CD4-positive, alpha-beta T cell treated with Interleukin-12 subunit alpha and Interleukin-12 subunit beta, for 1 hour (primary cell): Measurements from ENCODE around the gene GLP2R.
"Not testable (repeated sequence)": the region's sequence is repeated elsewhere in the genome, so short reads cannot be mapped to it uniquely, and the experiment has no call there.

Experiments
- DNase-seq: peaks from one replicate; pipeline ENCODE4 v3.0.0-alpha.2; 2020

Gene GLP2R

DNA sequence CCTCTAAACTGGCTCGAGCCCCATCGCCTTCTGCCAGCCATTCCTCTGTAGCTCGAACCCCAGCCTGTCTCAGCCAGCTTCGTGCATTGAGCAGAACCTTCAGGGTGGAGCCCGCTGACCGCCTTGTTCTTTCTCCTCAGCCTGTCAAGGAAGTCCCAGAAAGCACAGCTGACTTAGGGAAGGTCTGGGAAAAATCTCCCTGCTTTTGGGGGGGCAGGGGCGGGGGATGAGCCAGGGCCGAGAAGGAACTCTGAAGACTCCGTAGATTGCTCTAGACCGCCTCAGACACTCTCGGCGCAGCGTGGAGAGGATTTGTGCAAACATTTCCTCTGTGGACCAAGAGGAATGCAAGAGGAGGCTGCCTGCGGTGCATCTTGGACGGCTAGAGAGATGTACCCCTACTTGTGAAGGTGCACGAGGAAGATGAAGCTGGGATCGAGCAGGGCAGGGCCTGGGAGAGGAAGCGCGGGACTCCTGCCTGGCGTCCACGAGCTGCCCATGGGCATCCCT is at the start of gene GLP2R:
GLP2R (plus strand) TSS at position 284 of the 510 bp plus-strand sequence; CDS start at position 424, 140 bp downstream.
- DNase-seq, result no peak

DNA sequence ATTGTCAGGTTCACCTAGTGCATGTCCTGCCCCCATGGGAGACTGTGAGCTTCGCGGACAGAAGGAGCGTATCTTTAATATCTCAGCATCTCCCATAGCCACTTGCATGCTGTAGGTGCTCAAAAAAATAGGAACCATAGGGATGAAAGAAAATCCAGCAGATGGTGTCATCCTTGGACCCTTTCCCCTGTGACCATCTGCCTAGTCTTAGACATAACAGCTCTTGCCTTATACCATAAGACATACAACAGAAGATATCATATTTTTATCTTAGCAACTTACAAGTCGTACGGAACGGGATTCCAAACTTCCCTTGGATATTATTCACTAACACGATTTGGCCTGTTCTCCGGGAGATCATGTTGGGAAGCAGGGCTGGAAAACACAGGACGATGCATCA is 48.8 kb upstream of the GLP2R start:
- no peak for DNase-seq

DNA sequence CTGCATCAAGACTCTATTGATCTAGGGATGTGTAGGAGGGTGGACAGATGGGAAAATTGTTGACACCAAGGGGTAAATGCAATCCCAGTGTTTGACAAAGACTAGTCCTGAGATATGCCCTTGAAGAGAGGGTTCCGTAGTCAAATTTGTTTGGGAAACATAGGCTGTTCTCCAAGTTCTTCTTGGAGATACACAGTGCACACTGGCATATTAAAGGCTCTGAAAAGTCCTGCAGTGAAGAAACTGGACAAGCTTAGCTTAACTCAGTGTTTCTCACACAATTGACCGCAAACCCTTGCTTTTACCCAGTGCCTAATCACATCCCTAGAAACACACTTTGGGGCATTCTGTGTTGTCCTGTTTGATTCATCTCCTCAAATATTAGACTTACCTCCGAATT is 45.2 kb upstream of the GLP2R start:
- no peak for DNase-seq

DNA sequence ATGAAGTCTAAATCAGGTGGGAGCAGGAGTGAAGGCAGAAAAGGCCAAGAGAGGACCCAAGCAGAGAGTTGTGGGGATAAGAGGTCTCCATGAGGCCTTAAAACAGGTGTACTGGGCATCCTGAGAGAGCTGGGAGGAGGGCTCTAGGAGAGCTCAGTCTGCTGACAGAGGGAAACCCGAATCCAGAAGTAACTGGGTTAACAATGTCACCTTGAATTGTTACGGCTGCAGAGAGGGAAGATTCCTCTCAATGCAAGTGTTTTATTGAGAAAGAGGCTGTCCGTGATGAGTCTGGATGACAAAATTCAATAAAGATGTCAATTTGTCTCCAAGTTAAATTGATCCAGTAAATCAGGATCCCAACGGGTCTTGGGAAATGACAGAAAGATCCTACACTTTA is 42.7 kb upstream of the GLP2R start:
- DNase-seq, result no peak

DNA sequence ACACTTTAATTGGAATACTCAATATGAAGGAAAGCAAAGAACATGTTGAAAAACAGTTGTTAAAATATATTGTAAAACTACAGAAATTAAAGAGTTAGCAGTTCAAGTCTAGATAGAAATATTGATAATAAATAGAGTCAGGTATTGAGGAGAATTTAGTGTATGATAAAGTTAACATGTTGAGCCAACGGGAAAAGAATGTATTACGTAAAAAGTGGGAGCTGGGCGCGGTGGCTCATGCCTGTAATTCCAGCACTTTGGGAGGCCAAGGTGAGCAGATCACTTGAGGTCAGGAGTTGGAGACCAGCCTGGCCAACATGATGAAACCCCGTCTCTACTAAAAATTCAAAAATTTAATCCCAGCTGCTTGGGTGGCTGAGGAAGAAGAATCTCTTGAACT is 42.3 kb upstream of the GLP2R start:
- DNase-seq, result not testable (repeated sequence)

GRCh38 chr17:9784544-9784943 is 41.2 kb upstream of the GLP2R start:
- DNase-seq, result no peak

GRCh38 chr17:9788601-9789000 is 37.1 kb upstream of the GLP2R start:
- DNase-seq, result no peak

GRCh38 chr17:9790316-9790715 is 35.4 kb upstream of the GLP2R start:
- no peak for DNase-seq

GRCh38 chr17:9790889-9791876 is 34.5 kb upstream of the GLP2R start, which contains the start of gene DHRS7C:
Gene DHRS7C, minus strand, starts transcription at chr17:9791592. Its CDS starts 308 bp downstream, at chr17:9791284.
- DNase-seq, result no peak

- DNase-seq, result no peak
Measured at GRCh38 chr17:9792181-9792840, 33.4 kb upstream of the GLP2R start.

DNA sequence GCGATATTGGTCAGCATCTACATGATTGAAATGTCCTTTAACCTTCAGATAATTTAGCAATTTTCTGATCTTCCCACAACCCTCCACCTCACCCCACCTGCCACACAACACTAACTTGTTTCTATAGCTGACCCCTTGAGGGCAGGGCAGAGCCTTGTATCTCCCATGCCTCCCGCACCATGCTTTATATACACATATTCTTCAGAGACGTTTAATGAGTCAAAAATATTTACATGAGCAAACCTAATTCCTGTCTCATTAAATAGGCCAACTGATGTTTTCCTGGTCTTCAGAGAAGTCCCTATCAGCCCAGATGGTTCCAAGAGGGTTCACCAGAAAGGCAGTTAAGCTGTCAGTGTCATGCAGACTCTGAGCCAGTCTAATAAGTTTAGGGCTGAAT is 27.7 kb upstream of the GLP2R start:
- DNase-seq, result no peak

DNA sequence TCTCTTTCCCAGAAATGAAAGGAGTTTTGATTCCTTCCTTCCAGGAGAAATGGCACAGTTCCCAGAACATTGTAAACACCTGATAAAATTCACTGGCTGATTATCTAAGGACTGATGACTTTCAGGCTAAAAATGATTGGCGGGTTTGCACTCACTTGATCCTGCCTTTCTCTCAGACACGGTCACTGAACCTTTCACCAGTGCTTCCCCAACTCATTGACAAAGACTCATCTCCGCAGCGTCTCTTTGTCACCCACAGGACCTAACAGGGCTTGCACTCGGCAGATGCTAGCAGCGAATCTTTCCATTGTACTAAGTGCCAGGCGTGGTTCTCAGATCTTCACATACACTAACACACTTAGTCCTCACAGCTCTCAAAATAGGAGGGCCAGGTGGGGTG is 27.0 kb upstream of the GLP2R start:
- DNase-seq, result no peak

GRCh38 chr17:9801505-9801904 is 24.2 kb upstream of the GLP2R start:
- no peak for DNase-seq

GRCh38 chr17:9802294-9802693 is 23.4 kb upstream of the GLP2R start:
- DNase-seq, result no peak

GRCh38 chr17:9802697-9803096 is 23.0 kb upstream of the GLP2R start:
- no peak for DNase-seq

DNA sequence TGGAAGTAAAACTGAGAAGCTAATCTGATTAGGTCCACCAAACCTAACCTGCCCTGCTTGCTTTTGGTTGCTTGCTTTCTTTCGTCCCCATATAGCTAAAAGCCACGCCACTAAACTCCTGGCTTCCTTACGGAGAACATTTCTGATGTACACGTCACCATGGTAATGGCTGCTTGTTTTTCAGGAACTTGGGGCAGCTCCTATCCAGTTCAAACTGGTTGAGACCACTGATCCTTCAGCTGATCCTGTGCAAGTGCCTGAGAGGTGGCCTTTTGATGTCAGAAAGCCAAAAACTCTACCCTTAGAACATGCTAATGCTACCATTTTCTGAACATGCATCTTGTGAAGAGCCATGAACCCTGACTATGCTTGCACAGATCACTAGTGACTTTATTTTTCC is 20.0 kb upstream of the GLP2R start:
- DNase-seq, result no peak

DNA sequence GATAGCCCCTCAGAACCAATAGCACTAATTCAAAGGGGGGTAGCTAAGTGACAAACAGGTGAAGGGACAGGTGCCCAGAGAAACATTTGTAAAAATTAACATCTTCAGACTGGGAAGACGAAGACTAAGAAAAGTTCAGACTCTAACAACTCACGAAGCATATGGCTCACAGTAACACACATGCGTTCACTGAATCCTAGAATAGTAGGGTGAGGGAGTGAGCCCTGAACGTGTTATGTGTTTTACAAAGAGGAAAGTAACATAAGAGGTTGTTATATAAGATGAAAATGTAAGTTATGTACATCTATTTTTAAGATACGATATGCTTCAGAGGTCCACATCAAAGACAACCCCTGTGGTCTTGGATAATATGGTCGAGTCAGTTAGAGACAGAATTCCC is 19.0 kb upstream of the GLP2R start:
- DNase-seq, result no peak

DNA sequence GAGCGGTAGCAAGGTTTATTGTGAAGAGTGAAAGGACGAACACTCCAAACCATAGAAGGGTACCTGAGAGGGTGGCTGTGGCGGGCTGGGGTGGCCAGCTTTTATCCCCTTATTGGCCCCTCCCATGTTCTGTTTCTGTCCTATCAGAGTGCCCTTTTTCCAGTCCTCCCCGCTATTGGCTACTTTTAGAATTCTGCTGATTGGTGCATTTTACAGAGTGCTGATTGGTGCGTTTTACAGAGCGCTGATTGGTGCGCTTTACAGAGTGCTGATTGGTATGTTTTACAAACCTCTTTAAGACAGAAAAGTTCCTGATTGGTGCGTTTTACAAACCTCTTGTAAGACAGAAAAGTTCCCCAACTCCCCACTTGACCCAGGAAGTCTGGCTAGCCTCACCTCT is 16.3 kb upstream of the GLP2R start:
- no peak for DNase-seq

DNA sequence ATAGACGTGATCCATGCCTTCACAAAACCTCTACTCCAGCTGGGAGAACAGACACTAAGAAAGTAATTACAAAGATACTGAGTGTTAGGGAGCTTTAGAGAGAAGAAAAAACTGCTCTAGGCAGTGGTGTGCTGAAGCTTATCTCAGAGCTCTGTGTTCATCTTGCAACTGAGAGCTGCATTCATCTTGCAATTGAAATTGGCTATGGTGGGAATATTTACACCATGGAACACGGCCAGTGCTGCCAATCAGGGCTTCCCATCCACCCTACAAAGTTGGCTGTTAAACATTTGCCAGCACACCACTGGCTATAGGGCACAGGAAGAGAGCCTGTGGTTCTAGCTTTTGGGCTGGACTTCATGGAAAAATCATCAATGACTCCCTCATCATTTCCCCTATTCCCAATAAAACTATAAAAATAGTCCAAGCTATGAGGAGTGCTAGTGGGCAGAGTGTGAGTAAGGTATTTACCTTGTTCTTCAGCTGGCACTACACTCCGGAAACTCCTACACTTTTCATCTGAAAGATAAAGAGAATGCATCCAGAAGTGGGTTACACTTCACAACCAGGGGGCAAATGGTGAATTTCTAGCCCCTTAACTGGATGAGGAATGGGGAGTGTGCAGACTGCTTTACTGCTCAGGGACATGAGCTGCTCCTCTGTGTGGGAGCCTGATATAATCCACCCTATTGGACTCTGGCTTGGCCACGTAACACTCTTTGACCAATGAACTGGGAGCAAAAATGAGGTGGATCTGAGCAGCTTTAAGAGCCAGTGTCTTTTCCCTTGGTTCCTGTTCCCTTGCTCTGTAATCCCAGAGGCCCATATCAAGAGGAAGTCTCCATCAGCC is 15.4 kb upstream of the GLP2R start:
- no peak for DNase-seq

GRCh38 chr17:9811086-9811485 is 14.6 kb upstream of the GLP2R start:
- no peak for DNase-seq

GRCh38 chr17:9811537-9811936 is 14.2 kb upstream of the GLP2R start:
- DNase-seq, result no peak

- DNase-seq, result no peak
Measured at GRCh38 chr17:9813166-9813565, 12.6 kb upstream of the GLP2R start.
